Glutamatergic neuron (in vitro differentiated cells): Measurements from ENCODE around the gene EFCAB9. TPM values are rescaled to one million over a fixed set of nuclear protein-coding genes. Genes with fewer than 3 reads are reported as not detected.
A peak's percentile ranks its signal among the peaks of the same experiment; 100 is the strongest.
"Not testable (repeated sequence)": the region's sequence is repeated elsewhere in the genome, so short reads cannot be mapped to it uniquely, and the experiment has no call there.

Experiments used
- DNase-seq: peaks from one replicate; pipeline ENCODE4 v3.0.0; 2022
- H3K27ac Mint-ChIP-seq: one replicate; pipeline ENCODE4 v1.8.0; 2020; ENCODE audit warnings: mild to moderate bottlenecking, mixed read lengths, inconsistent platforms; ENCODE audit not compliant: unreplicated experiment
- H3K27me3 Mint-ChIP-seq: one replicate; pipeline ENCODE4 v1.8.0; 2020; ENCODE audit warnings: mild to moderate bottlenecking, moderate library complexity, mixed read lengths, inconsistent platforms; ENCODE audit not compliant: unreplicated experiment
- H3K36me3 Mint-ChIP-seq: one replicate; pipeline ENCODE4 v1.8.0; 2020; ENCODE audit warnings: mild to moderate bottlenecking, mixed read lengths, inconsistent platforms; ENCODE audit not compliant: unreplicated experiment
- H3K4me1 Mint-ChIP-seq: one replicate; pipeline ENCODE4 v1.8.0; 2020; ENCODE audit warnings: mild to moderate bottlenecking, low read depth, mixed read lengths, inconsistent platforms; ENCODE audit not compliant: unreplicated experiment
- H3K4me3 Mint-ChIP-seq: one replicate; pipeline ENCODE4 v1.8.0; 2020; ENCODE audit warnings: mild to moderate bottlenecking, mixed read lengths, inconsistent platforms; ENCODE audit not compliant: unreplicated experiment
- H3K9me3 Mint-ChIP-seq: one replicate; pipeline ENCODE4 v1.8.0; 2020; ENCODE audit warnings: mild to moderate bottlenecking, moderate library complexity, mixed read lengths, inconsistent platforms; ENCODE audit not compliant: unreplicated experiment
- total RNA-seq: library from RNA; stranded (reverse); fragmentation: NEBNext Ultra II Directional; extraction: Animal tissue kit (Norgen Biotek cat#: 25700); gene quantifications from one replicate; pipeline ENCODE4 v1.2.1, GENCODE V29; 2021; ENCODE audit not compliant: unreplicated experiment
- TF ChIP-seq, protein P1 (sequence below): fragments of 200-600 bp; sonication (generic); IDR thresholded peaks from one replicate; pipeline ENCODE4 v1.5.0; 2021; ENCODE audit not compliant: partially characterized antibody, unreplicated experiment

EFCAB9 gene
- total RNA-seq, 1 donor from 2014 or later: not detected

DNA sequence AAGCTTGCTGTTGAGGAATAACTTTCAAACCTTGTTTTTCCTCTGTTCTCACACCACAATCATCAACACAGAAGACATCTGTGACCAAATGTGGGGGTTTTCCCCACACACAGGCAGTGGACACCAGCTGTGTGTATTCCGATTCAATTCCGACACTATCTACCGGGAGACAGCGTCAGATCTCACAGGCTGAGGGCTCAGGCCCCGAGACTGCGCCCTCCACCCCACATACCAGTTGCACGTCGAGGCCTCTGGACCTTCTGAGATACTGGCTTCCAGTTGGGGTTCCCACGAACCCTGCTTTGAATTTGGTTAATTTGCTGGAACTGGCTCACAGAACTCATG is 47.3 kb upstream of the EFCAB9 start:
- TF ChIP-seq, protein P1, sequence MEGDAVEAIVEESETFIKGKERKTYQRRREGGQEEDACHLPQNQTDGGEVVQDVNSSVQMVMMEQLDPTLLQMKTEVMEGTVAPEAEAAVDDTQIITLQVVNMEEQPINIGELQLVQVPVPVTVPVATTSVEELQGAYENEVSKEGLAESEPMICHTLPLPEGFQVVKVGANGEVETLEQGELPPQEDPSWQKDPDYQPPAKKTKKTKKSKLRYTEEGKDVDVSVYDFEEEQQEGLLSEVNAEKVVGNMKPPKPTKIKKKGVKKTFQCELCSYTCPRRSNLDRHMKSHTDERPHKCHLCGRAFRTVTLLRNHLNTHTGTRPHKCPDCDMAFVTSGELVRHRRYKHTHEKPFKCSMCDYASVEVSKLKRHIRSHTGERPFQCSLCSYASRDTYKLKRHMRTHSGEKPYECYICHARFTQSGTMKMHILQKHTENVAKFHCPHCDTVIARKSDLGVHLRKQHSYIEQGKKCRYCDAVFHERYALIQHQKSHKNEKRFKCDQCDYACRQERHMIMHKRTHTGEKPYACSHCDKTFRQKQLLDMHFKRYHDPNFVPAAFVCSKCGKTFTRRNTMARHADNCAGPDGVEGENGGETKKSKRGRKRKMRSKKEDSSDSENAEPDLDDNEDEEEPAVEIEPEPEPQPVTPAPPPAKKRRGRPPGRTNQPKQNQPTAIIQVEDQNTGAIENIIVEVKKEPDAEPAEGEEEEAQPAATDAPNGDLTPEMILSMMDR: no peak
- Mint-ChIP-seq H3K9me3 (peaks cover 17% of the 10 kb centered on the region), H3K27ac (peak overlapping the region; percentile 94), H3K27me3 (peaks cover 11% of the 10 kb centered on the region), H3K4me1 (peaks cover 48% of the 10 kb centered on the region), H3K36me3 (peaks cover 3% of the 10 kb centered on the region), H3K4me3 (no peak overlapping the region)
- DNase-seq: no peak

DNA sequence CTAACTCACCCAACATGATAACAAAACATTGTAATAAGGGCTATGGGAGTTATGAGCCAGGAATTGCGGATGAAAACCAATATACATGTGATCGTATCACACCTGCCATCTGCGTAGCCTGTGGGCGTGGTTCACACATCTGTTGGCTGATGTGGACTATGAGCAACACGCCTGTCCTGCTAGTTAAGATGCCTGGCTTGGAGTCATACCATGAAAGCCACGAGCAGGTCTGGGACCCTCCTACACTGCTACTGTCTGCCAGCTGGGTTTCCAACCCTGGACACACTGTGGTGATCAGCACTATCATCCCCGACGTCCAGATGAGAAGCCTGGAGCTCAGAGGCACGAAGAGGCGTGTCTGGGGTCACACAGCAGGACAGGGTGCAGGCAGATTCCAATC is 46.1 kb upstream of the EFCAB9 start:
- Mint-ChIP-seq H3K4me3 (no peak overlapping the region), H3K27me3 (peaks cover 15% of the 10 kb centered on the region), H3K4me1 (peaks cover 43% of the 10 kb centered on the region), H3K27ac (peak overlapping the region; percentile 55), H3K9me3 (peaks cover 16% of the 10 kb centered on the region), H3K36me3 (peaks cover 7% of the 10 kb centered on the region)
- TF ChIP-seq, protein P1: no peak
- DNase-seq: no peak

DNA sequence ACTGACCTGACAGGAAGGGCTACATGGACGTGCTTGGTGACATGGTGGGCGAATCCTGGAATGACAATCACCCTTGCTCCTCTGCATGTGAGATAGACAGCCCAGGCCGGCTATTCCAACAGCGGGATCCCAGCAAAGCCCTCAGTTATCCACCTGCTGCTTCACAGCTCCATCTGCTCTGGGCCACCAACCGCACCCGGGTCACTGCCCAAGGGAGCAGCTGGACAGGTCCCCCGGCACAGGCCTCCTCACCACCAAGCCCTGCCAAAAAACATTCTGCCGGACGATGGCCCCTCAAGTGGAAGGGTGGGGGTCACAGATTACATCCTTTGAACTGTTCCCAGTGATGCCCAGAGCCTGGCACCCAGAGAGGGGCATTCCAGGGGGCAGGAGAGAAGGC is 45.6 kb upstream of the EFCAB9 start:
- peaks cover 7% of the 10 kb centered on the region for H3K36me3 Mint-ChIP-seq
- H3K4me1 Mint-ChIP-seq: peaks cover 42% of the 10 kb centered on the region
- H3K27ac Mint-ChIP-seq: peak overlapping the region; percentile 55
- TF ChIP-seq, protein P1: no peak
- peaks cover 18% of the 10 kb centered on the region for H3K9me3 Mint-ChIP-seq
- no peak overlapping the region for H3K4me3 Mint-ChIP-seq
- H3K27me3 Mint-ChIP-seq: peaks cover 15% of the 10 kb centered on the region
- no peak for DNase-seq

DNA sequence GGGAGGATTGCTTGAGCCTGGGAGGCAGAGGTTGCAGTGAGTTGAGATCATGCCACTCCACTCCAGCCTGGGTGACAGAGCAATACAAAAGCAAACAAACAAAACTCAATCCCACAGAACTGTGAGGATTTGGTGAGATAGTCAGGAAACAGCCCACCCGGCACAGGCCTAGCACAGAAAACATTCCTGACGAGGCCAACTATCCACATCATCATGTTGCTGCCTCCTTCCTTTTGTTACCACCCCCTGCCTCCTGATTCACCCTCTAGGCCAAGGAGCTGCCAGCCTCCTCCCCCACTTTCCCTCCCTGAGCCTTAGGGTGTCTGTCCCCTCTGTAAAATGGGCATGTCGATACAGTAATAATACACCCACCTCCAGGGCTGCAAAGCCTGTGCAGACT is 44.9 kb upstream of the EFCAB9 start:
- Mint-ChIP-seq H3K4me3 (no peak overlapping the region), H3K27me3 (peaks cover 14% of the 10 kb centered on the region), H3K36me3 (peaks cover 7% of the 10 kb centered on the region), H3K27ac (no peak overlapping the region), H3K4me1 (peaks cover 35% of the 10 kb centered on the region), H3K9me3 (peaks cover 17% of the 10 kb centered on the region)
- no peak for DNase-seq
- TF ChIP-seq, protein P1: no peak

DNA sequence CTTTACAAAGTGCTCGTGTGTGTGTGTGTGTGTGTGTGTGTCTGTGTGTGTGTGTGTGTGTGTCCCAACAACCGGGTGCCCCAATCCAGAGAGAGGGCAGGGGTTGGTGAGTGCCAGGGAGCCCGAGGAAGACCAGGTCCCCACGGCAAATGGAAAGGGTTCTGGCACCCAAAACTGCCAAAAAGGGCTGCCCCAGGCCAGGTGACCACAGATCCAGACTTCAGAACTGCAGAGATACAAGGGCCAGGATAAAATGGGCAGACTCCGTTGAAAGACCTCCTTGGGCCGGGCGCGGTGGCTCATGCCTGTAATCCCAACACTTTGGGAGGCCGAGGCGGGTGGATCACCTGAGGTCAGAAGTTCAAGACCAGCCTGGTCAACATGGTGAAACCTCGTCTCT is 44.5 kb upstream of the EFCAB9 start:
- not testable (repeated sequence) for H3K36me3 Mint-ChIP-seq, H3K4me3 Mint-ChIP-seq, DNase-seq, H3K27ac Mint-ChIP-seq
- Mint-ChIP-seq H3K27me3 (peaks cover 14% of the 10 kb centered on the region), H3K4me1 (peaks cover 31% of the 10 kb centered on the region), H3K9me3 (peaks cover 17% of the 10 kb centered on the region)
